Epithelial cell of proximal tubule (primary cell): ENCODE data around the gene PGAP6. TPM values are rescaled to one million over a fixed set of nuclear protein-coding genes. Genes with fewer than 3 reads are reported as not detected.

Experiments
- DNase-seq: peaks from one replicate; pipeline ENCODE4 v3.0.0-alpha.2; 2011; ENCODE audit warnings: low read depth
- H3K4me3 ChIP-seq: 2 replicates; pipeline ENCODE4 v1.5.1; 2011; ENCODE audit warnings: low read depth, mild to moderate bottlenecking, low read length
- CTCF ChIP-seq: conservative IDR thresholded peaks from 2 replicates; pipeline ENCODE4 v1.5.1; 2012; ENCODE audit warnings: low read depth, mild to moderate bottlenecking, low read length
- total RNA-seq: library from RNA; depleted of rRNA; stranded (reverse); fragments of >200 nt; gene quantifications from 2 replicates; pipeline ENCODE4 v1.2.3, GENCODE V29; 2015

Gene PGAP6
- total RNA-seq, 1 donor from 2014 or later, result 87.2 TPM

GRCh38 chr16:361872-362701, 19.7 kb downstream of the PGAP6 start:
- peak; percentile 88 for TF ChIP-seq CTCF
- H3K4me3 ChIP-seq, result peak overlapping the region; percentile 26
- DNase-seq, result no peak

- no peak overlapping the region for H3K4me3 ChIP-seq
- no peak for TF ChIP-seq CTCF
- DNase-seq, result no peak
These were observed 20.4 kb downstream of the PGAP6 start for GRCh38 chr16:361341-361871.

- DNase-seq, result no peak
- TF ChIP-seq CTCF, result no peak
- no peak overlapping the region for H3K4me3 ChIP-seq
These were observed 21.0 kb downstream of the PGAP6 start for GRCh38 chr16:360698-361336.

GRCh38 chr16:359871-360697, 21.7 kb downstream of the PGAP6 start:
- no peak overlapping the region for H3K4me3 ChIP-seq
- TF ChIP-seq CTCF, result no peak
- DNase-seq, result no peak

GRCh38 chr16:359067-359763, 22.6 kb downstream of the PGAP6 start:
- DNase-seq, result no peak
- TF ChIP-seq CTCF, result no peak
- H3K4me3 ChIP-seq, result no peak overlapping the region

- H3K4me3 ChIP-seq, result no peak overlapping the region
- no peak for TF ChIP-seq CTCF
- no peak for DNase-seq
These were observed 25.0 kb downstream of the PGAP6 start for GRCh38 chr16:356741-357140.
